Measurements from ENCODE around the gene RABGAP1.

The RABGAP1 gene

DNA sequence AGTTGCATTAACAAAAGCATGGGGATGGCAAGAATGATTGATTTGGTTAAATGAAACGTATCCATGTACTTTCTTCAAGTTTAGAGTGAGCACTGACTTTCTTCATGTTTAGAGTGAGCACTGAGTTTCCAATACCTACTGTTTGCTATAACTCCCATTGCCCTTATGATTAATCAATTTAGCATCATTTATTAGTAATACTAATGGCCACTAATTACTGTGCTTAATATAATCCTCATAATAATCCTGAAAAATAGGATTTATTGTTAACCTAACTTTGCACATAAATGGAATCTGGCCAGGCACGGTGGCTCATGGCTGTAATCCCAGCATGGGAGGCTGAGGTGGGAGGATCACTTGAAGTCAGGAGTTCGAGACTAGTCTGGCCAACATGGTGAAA is 70.6 kb downstream of the RABGAP1 start:
- no peak for DNase-seq

DNA sequence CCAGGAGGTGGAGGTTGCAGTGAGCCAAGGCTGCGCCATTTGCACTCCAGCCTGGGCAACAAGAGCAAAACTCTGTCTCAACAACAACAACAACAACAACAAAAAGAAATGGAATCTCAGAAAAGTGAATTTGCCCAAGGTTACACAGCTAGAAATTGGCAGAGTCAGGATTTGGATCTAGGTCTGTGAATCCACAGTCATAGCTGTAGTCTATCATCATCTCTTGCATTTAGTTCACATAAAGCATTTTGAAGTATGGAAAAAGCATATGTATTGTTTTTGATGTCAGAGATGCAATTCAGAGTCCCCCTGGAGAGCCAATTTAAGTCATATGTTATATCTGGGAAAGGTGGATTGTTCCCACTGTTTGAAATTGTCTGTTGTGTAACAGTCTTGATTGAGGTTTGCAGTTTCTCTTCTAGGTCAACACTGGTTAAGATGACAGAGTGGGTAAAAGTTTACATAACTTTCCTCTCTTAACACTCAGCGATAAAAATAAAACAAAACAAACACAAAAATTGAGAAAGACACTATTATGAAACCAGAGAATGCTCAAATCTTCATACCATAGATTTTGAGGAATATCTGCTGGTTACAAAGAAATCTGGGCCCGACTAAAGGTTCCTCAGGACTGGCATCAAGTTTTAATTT is 71.2 kb downstream of the RABGAP1 start:
- no peak for DNase-seq

GRCh38 chr9:123016631-123017030 is 75.8 kb downstream of the RABGAP1 start:
- DNase-seq, result no peak

DNA sequence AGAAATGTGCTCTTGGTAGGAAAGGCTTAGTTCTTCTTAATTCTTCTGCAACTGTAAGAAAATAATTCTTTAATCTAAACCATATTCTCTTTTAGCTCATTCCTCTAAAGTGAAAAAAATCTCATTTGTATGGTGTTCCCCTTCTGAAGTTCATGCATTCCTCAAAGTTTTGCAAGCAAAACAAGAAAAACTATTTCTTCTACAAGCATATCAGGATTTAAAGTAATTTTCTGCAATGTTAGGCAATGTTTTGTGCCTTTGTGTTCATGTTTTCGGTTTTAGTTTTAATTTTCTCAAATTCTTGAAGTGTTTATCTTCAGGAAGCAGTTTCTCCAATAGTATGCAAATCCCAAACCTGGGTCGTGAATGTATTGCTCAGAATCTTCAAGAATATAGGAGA is 80.0 kb downstream of the RABGAP1 start:
- DNase-seq, result no peak

- no peak for DNase-seq
Observed at GRCh38 chr9:123026425-123026824, 85.6 kb downstream of the RABGAP1 start.

DNA sequence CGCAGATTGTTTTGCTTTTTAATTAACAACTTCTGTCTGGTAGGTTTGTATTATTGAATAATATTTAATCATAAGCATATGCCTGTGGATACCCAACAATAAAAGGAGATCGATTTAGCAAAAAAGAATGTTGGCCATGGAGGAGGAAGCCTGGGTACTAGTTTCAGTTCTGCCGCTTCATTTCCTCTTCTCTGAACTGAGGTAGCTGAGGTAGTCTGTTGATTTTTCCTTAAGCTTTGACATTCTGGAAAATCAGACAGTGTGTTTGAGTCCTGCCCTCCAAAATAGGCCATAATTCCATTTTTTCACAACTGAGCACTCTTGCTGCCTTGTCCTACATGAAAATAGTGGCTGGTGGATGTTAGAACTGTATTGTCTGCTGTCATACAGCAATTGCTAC is 86.7 kb downstream of the RABGAP1 start:
- DNase-seq, result no peak

GRCh38 chr9:123028136-123028535 is 87.3 kb downstream of the RABGAP1 start:
- no peak for DNase-seq

GRCh38 chr9:123028973-123029372 is 88.2 kb downstream of the RABGAP1 start:
- DNase-seq, result no peak

- DNase-seq, result no peak
Observed at GRCh38 chr9:123031963-123032362, 91.1 kb downstream of the RABGAP1 start.

DNA sequence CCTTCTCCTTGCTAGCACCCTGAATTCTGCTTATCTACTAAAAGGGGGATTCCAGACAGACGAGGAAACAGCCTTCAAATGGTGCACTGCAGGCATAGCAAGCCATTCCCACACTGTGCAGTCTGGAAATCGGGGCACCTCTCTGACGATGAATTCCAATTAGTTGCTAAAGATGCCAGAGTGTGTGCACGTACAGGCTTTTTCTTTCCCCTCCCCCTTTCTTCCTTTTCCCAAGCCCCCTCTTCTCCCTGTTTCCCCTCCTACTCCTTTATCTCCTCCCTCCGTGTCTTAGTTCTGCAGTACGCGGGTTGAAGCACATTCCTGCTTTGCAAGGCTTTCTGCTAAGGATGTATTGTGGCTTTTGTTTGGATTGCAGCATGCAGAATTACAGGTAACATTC is 92.5 kb downstream of the RABGAP1 start, which contains the start of gene GPR21:
Gene GPR21, plus strand, starts transcription at position 316 of the 400 bp plus-strand sequence. CDS start 900 bp downstream, outside the sequence.
- DNase-seq, result no peak

DNA sequence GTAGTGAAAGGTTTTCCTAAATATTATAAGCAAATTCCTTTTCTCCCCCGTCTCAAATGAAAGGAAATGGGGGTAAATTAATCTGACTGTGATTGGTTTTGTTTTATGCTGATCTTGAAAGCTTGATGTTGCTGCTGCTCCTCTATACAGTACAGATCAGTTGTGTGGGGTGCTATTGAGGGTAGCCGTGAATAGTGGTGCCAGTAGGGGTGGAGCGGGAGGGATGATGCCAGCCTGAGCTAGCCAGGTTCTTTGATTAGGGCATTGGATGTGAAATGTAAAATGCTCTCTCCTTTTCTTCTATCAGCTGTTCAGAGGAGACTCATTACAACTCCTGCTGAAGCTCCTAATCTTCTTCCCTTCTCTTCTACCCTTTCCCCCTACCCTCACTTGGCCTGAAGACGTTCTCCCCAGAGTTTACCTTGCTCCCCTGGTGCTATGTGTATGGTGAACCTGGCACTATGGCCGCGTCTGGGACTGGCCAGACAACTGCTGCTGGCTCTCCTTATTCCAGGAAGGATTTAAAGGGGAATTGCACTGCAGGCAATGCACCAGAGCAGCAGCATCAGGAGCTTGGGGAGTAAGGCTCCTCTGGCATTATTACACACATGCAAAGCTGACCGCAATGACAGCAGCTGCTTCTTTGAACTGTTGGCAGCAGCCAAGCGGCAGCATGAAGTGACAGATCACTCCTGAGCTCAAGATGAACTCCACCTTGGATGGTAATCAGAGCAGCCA is 93.2 kb downstream of the RABGAP1 start:
- no peak for DNase-seq

DNA sequence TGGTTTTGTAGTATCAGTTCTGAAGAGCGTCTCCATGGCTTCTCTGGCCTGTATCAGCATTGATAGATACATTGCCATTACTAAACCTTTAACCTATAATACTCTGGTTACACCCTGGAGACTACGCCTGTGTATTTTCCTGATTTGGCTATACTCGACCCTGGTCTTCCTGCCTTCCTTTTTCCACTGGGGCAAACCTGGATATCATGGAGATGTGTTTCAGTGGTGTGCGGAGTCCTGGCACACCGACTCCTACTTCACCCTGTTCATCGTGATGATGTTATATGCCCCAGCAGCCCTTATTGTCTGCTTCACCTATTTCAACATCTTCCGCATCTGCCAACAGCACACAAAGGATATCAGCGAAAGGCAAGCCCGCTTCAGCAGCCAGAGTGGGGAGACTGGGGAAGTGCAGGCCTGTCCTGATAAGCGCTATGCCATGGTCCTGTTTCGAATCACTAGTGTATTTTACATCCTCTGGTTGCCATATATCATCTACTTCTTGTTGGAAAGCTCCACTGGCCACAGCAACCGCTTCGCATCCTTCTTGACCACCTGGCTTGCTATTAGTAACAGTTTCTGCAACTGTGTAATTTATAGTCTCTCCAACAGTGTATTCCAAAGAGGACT is 94.2 kb downstream of the RABGAP1 start:
- DNase-seq, result no peak

- no peak for DNase-seq
Observed at GRCh38 chr9:123035791-123036190, 95.0 kb downstream of the RABGAP1 start.

GRCh38 chr9:123036893-123037545 is 96.2 kb downstream of the RABGAP1 start:
- no peak for DNase-seq

GRCh38 chr9:123039617-123040219 is 98.9 kb downstream of the RABGAP1 start:
- DNase-seq, result no peak

DNA sequence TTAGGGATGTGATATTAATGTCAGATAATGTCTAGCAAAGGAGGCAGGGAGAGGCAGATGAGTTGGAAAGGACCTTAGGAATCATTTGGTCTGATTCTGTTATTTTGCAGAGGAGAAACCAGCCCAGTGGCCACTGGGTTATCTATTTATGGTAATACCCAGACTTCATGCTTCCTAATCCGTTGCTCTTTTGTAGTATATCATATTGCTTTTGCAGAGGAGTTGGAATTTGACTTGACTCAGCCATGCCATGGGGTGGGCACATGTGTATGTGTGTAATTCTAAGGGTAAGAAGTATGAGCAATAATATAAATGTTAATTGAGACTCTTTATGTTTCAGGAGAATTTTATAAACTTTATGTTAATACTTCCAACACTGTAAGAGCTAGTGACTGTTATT is 100.0 kb downstream of the RABGAP1 start:
- DNase-seq, result no peak

DNA sequence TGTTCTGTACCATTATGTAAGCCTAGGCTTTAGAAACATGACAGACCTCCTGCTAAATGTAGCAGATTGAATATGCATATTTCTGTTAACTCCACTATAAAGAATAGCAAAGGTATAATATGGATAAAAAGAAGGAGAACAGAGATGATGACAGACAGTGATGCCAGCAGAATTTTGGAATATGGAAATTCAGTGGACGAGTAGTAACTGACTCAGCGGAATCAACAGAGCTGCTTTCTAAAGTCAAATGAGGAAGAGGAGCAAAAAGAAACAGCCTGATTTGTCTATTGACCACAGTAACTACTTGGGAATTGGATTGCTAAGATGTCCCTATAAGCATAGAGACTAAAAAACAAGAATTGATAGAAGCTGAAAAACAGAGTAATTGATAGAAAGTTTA is 100.7 kb downstream of the RABGAP1 start:
- DNase-seq, result no peak

GRCh38 chr9:123043081-123043939 is 102.5 kb downstream of the RABGAP1 start:
- DNase-seq, result no peak

DNA sequence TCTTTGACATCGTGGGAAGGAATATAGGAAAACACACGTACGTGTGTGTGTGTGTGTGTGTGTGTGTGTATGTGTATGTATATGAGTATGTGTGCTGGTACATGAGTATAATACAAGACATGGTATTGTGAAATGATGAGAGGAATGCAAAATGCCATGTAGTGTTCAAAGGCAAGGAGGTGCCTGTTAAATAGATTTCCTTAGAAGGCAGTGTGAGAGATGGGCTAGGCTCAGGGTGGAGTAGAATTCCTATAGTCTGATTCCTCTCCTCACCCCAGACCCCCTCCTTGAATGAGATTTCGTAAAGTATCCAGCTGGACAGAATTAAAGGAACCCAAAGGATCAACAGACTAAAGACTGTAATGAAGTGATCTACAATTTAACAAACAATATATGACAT is 103.8 kb downstream of the RABGAP1 start:
- no peak for DNase-seq

- no peak for DNase-seq
Observed at GRCh38 chr9:123046406-123047195, 105.8 kb downstream of the RABGAP1 start.

GRCh38 chr9:123048748-123049147 is 107.9 kb downstream of the RABGAP1 start:
- DNase-seq, result no peak
